GM12892 (cell line): ENCODE results near the gene SDHA.

Experiments
- POLR2A ChIP-seq: IDR thresholded peaks from 2 replicates; pipeline ENCODE4 v1.6.1; 2011; ENCODE audit warnings: low read depth, low read length, control low read depth
- POLR2AphosphoS5 ChIP-seq: IDR thresholded peaks from 2 replicates; pipeline ENCODE4 v1.6.1; 2011; ENCODE audit warnings: low read depth, low read length, control low read depth
- TAF1 ChIP-seq: IDR thresholded peaks from 2 replicates; pipeline ENCODE4 v1.6.1; 2011; ENCODE audit warnings: low read depth, mild to moderate bottlenecking, control low read depth, low read length, borderline replicate concordance

GRCh38 chr5:199197-199949 is 18.7 kb upstream of the SDHA start:
- no peak for TF ChIP-seq POLR2AphosphoS5
- no peak for TF ChIP-seq TAF1
- TF ChIP-seq POLR2A, result no peak
